Measurements from ENCODE around the gene TTC3. TPM values are rescaled to one million over a fixed set of nuclear protein-coding genes. Genes with fewer than 3 reads are reported as not detected.
"Not testable (repeated sequence)": the region's sequence is repeated elsewhere in the genome, so short reads cannot be mapped to it uniquely, and the experiment has no call there.

Gene TTC3, protein sequence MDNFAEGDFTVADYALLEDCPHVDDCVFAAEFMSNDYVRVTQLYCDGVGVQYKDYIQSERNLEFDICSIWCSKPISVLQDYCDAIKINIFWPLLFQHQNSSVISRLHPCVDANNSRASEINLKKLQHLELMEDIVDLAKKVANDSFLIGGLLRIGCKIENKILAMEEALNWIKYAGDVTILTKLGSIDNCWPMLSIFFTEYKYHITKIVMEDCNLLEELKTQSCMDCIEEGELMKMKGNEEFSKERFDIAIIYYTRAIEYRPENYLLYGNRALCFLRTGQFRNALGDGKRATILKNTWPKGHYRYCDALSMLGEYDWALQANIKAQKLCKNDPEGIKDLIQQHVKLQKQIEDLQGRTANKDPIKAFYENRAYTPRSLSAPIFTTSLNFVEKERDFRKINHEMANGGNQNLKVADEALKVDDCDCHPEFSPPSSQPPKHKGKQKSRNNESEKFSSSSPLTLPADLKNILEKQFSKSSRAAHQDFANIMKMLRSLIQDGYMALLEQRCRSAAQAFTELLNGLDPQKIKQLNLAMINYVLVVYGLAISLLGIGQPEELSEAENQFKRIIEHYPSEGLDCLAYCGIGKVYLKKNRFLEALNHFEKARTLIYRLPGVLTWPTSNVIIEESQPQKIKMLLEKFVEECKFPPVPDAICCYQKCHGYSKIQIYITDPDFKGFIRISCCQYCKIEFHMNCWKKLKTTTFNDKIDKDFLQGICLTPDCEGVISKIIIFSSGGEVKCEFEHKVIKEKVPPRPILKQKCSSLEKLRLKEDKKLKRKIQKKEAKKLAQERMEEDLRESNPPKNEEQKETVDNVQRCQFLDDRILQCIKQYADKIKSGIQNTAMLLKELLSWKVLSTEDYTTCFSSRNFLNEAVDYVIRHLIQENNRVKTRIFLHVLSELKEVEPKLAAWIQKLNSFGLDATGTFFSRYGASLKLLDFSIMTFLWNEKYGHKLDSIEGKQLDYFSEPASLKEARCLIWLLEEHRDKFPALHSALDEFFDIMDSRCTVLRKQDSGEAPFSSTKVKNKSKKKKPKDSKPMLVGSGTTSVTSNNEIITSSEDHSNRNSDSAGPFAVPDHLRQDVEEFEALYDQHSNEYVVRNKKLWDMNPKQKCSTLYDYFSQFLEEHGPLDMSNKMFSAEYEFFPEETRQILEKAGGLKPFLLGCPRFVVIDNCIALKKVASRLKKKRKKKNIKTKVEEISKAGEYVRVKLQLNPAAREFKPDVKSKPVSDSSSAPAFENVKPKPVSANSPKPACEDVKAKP (N-terminal part only)
- 210 and 257 TPM in 2 replicates for total RNA-seq
- 63.1 TPM for polyA plus RNA-seq (2012)

- DNase-seq (ENCODE audit: low read depth) = peak; percentile 97
Observed at GRCh38 chr21:37072988-37073416, at the start of gene TTC3, which contains the start of gene PIGP. TSS of gene TTC3 (plus strand) at chr21:37073254. CDS start at chr21:37087258, 14,004 bp downstream. TSS of gene PIGP (minus strand) at chr21:37073071. CDS start at chr21:37072515, 556 bp downstream.

- DNase-seq (ENCODE audit: low read depth) = no peak
Observed at GRCh38 chr21:37026499-37026898, 46.6 kb upstream of the TTC3 start.

GRCh38 chr21:37028570-37028969 lies 44.5 kb upstream of the TTC3 start:
- DNase-seq (ENCODE audit: low read depth) = no peak

DNA sequence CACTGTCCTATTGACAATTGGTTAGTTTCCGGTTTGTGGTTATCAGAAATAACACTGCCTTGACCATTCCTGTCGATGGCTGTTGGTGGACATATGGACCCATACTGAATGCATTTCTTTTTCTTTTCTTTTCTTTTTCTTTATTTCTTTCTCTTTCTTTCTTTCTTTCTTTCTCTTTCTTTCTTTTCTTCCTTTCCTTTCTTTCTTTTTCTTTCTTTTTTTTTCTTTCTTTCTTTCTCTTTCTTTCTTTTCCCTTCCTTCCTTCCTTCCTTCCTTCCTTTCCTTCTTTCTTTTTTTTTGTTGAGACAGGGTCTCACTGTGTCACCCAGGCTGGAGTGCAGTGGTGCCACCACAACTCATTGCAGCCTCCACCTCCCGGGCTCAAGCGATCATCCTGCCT lies 42.2 kb upstream of the TTC3 start:
- DNase-seq (ENCODE audit: low read depth) = no peak

DNA sequence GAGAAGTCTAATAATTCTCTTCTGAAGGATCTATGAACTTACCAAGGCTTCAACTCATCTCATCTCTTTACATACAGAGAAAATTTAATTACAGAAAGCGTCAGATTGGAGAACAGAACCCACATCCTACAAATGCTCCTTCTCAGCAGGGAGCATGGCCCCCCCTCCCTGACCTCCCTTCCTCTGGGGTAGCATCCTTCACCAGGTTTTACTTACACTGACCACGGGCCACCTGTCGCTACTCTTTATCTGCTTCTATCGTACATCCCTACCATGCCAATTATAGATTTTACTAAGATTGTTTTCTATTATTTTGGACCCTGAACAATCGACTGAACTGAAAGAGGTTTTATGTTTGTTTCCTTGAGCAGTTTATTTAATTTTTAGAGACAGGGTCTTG lies 40.8 kb upstream of the TTC3 start:
- peak; percentile 22 for DNase-seq (ENCODE audit: low read depth)

DNA sequence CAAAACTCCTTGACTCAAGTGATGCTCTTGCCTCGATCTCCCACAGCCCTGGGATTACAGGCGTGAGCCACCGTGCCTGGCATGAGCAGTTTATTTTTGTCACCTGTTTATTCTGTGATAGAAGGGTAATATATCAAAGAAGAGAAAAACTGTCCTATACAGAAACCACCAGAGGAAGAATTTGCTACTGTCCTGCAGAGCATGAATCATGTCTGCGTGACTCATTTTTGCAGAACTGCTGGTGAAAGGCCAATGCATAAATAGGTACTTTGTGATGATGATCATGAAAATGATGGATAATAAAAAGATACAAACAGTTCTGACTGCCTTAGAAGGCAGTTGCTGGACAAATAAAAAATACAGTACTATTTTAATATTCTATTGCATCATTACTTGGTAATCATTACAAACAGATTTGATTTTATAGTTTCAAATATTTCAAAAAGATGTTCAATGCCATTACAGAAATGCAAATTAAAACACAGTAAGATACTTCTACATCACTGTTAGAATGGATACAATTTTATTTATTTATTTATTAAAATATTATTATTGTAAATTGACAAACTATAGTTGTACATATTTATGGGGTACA lies 40.1 kb upstream of the TTC3 start:
- peak; percentile 57 for DNase-seq (ENCODE audit: low read depth)

DNA sequence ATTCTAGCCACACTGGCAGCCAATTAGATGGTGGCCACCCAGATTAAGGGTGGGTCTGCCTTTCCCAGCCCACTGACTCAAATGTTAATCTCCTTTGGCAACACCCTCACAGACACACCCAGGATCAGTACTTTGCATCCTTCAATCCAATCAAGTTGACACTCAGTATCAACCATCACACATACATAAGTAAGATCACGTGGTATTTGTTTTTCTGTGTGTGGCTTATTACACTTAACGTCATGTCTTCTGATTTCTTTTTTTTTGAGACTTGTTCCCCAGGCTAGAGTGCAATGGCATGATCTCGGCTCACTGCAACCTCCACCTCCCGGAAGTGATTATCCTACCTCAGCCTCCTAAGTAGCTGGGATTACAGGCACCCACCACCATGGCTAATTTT lies 38.7 kb upstream of the TTC3 start:
- not testable (repeated sequence) for DNase-seq (ENCODE audit: low read depth)

DNA sequence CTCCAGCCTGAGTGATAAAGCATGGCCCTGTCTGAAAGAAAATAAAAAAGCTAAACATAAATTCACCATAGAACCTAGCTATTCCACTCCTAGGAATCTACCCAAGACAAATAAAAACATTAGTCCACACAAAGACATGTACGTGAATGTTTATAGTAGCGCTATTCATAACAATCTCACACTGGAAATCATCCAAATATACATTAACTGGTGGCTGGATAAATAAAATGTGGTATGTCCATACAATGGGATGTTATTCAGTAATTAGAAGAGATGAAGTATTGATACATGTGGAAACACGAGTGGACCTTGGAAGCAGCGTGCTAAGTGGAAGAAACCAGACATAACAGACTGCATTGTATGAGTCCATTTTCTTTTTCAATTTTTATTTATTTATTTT lies 36.9 kb upstream of the TTC3 start:
- DNase-seq (ENCODE audit: low read depth) = no peak

GRCh38 chr21:37039411-37040075 lies 33.5 kb upstream of the TTC3 start:
- no peak for DNase-seq (ENCODE audit: low read depth)

GRCh38 chr21:37040212-37040611 lies 32.8 kb upstream of the TTC3 start:
- no peak for DNase-seq (ENCODE audit: low read depth)

DNA sequence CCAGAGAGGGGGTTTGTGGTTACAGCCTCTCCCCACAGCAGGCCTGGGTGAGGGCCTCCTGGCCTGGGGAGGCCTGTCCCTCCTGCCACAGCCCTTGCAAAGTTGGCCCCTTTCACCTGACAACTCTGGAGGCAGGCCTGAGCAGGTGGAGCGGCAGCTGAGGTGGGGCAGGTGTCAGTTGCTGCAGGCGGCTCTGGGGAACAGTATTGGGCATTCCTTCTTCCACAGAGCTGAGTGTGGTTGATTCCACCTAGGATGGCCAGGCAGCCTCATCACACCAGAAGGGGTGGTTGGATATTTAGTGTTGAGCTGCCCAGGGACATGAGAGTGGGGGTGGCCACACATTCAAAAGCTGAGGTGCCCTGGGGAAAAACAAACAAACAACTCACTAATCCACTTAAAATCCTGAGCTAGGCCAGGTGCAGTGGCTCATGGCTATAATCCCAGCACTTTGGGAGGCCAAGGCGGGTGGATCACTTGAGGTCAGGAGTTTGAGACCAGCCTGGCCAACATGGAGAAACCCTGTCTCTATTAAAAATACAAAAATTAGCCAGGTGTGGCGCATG lies 31.3 kb upstream of the TTC3 start:
- DNase-seq (ENCODE audit: low read depth) = peak; percentile 16

DNA sequence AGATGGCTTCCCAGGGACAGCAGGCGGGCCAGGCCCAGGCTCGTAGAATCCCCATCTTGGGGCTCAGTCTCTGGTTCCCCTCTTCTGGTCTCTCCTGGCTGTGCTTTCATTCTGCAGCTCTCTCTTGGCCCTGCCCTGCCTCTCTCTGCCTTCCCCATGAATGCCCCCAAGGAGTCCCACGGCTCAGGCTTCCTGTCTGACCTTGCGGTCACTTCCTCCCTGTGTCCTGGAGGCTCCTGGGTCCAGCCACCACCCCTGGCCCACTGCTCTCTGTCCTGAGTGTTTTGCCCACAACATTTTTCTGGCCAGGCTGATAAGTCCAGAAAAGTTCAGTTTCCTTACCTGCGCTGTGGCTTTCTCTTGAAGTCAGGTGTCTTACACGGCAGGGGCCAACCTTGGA lies 29.2 kb upstream of the TTC3 start:
- no peak for DNase-seq (ENCODE audit: low read depth)

DNA sequence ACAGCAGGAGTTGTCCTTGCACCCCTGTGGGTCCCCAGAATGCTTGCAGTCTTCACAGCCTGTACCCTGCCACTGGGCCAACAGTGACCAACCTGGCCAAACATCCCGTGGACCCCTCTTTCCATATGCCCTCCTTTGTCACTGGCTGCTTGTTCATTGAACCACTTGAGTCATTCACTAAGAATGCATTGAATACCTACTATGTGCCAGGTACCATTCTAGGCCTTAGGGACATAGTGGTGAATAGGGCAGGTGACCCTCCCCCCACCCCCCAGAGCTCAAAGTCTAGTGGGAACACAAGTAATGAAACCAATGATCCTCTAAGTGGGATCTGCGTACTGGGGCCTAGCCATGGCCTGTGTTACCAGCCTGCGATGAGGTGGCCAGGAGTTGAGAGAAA lies 28.4 kb upstream of the TTC3 start:
- no peak for DNase-seq (ENCODE audit: low read depth)

GRCh38 chr21:37045149-37045548 lies 27.9 kb upstream of the TTC3 start:
- no peak for DNase-seq (ENCODE audit: low read depth)

- DNase-seq (ENCODE audit: low read depth) = no peak
Observed at GRCh38 chr21:37045556-37045955, 27.5 kb upstream of the TTC3 start.

GRCh38 chr21:37047079-37047478 lies 26.0 kb upstream of the TTC3 start:
- no peak for DNase-seq (ENCODE audit: low read depth)

DNA sequence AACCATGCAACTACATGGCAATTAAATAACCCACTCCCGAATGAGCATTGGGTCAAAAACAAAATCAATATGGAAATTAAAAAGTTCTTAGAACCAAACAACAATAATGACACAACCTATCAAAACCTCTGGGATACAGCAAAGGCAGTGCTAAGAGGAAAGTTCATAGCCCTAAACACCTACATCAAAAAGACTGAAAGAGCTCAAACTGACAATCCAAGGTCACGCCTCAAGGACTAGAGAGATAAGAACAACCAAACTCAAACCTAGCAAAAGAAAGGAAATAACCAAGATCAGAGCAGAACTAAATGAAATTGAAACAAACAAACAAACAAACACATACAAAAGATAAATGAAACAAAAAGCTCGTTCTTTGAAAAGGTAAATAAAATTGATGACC lies 23.3 kb upstream of the TTC3 start:
- DNase-seq (ENCODE audit: low read depth) = not testable (repeated sequence)

- DNase-seq (ENCODE audit: low read depth) = no peak
Observed at GRCh38 chr21:37055271-37055855, 17.7 kb upstream of the TTC3 start.

- DNase-seq (ENCODE audit: low read depth) = no peak
Observed at GRCh38 chr21:37057614-37058013, 15.4 kb upstream of the TTC3 start.

GRCh38 chr21:37058261-37058660 lies 14.8 kb upstream of the TTC3 start:
- no peak for DNase-seq (ENCODE audit: low read depth)
